HepG2 (cell line): ENCODE measurements around the gene APOBEC3B. TPM values are rescaled to one million over a fixed set of nuclear protein-coding genes. Genes with fewer than 3 reads are reported as not detected.
A peak's percentile ranks its signal among the peaks of the same experiment; 100 is the strongest.

Experiments used
- ATAC-seq: fragments of 200-7000 bp; cut with Tn5 transposase; 3 replicates; pipeline ENCODE4 v1.9.1; 2020; ENCODE audit warnings: mild to moderate bottlenecking, moderate library complexity
- BruUV-seq: library from RNA; stranded (reverse); fragments of 400-500 nt; replicated peaks from 2 replicates; lab custom pipeline; 2021; lab: Mats Ljungman, UMichigan
- CTCF ChIA-PET: fragments of 300-600 bp; formaldehyde crosslinking; extraction: SDS; loops from one replicate; lab custom pipeline; 2021; ENCODE audit warnings: low total read pairs, inconsistent platforms, low intra/inter-chr PET ratio; lab: Yijun Ruan, JAX
- POLR2A ChIA-PET: fragments of 350-600 bp; sonication (Branson Sonifier 250); formaldehyde crosslinking; loops from one replicate; lab custom pipeline; 2020; ENCODE audit warnings: antibody characterized with exemption, inconsistent platforms; lab: Yijun Ruan, JAX
- DNase-seq: peaks from one replicate; pipeline ENCODE4 v3.0.0-alpha.2; 2015; ENCODE audit warnings: low spot score
- FAIRE-seq: peaks from 3 replicates; lab custom pipeline; 2011; peaks lifted over from hg19 to GRCh38; lab: Jason Lieb, UNC
- H2AFZ ChIP-seq: one replicate; pipeline ENCODE4 v1.6.1; 2011; ENCODE audit warnings: low read length, inconsistent platforms
- H3K27ac ChIP-seq: fragments of 300-600 bp; 3 replicates; pipeline ENCODE4 v1.8.0; 2011; ENCODE audit warnings: mixed run types, mild to moderate bottlenecking, mixed read lengths, low read length, inconsistent platforms; ENCODE audit not compliant: insufficient read depth; ENCODE audit errors: extremely low read length
- H3K27me3 ChIP-seq, 2 experiments: fragments of 200-600 bp in 1 of 2; 2 replicates in 1 of 2; 3 replicates in 1 of 2; pipeline versions ENCODE4 v1.6.0 to v1.8.0; 2011; ENCODE audit warnings: low read length in 2 of 2, mild to moderate bottlenecking in 2 of 2, moderate library complexity in 2 of 2, inconsistent platforms in 1 of 2; ENCODE audit not compliant: insufficient read depth in 2 of 2, control insufficient read depth in 1 of 2
- H3K36me3 ChIP-seq, 2 experiments: fragments of 200-600 bp in 1 of 2; replicated peaks in 1 of 2; 2 replicates in 1 of 2; 3 replicates in 1 of 2; pipeline versions ENCODE4 v1.5.1 to v1.8.0; 2011; ENCODE audit warnings: low read length in 2 of 2, inconsistent platforms in 1 of 2; ENCODE audit not compliant: insufficient read depth in 2 of 2, control insufficient read depth in 1 of 2
- H3K4me1 ChIP-seq: 2 replicates; pipeline ENCODE4 v1.5.1; 2012; ENCODE audit warnings: low read length, inconsistent platforms; ENCODE audit not compliant: insufficient read depth
- H3K4me2 ChIP-seq: 2 replicates; pipeline ENCODE4 v1.6.0; 2011; ENCODE audit warnings: low read depth, low read length, inconsistent platforms
- H3K4me3 ChIP-seq, 3 experiments: fragments of 200-600 bp in 1 of 3; sonication (generic), shearing (Covaris generic) in 1 of 3; replicated peaks in 1 of 3; 2 replicates each; pipeline ENCODE4 v1.5.1; 2011 to 2016; ENCODE audit warnings: low read length in 3 of 3, inconsistent platforms in 2 of 3, low read depth in 2 of 3, mild to moderate bottlenecking in 2 of 3, control low read depth in 1 of 3, mixed read lengths in 1 of 3; ENCODE audit not compliant: insufficient read depth in 1 of 3
- H3K79me2 ChIP-seq: one replicate; pipeline ENCODE4 v1.6.1; 2011; ENCODE audit warnings: low read length, inconsistent platforms; ENCODE audit not compliant: insufficient read depth
- H3K9ac ChIP-seq: 2 replicates; pipeline ENCODE4 v1.6.0; 2011; ENCODE audit warnings: mild to moderate bottlenecking, low read depth, low read length, inconsistent platforms; ENCODE audit not compliant: insufficient read depth
- H3K9me3 ChIP-seq: 2 replicates; pipeline ENCODE4 v1.5.1; 2012; ENCODE audit warnings: mild to moderate bottlenecking, low read length
- H4K20me1 ChIP-seq: 2 replicates; pipeline ENCODE4 v1.6.0; 2011; ENCODE audit warnings: inconsistent platforms, mild to moderate bottlenecking, low read length, moderate library complexity; ENCODE audit not compliant: insufficient read depth
- HINFP ChIP-seq: sonication (generic); formaldehyde crosslinking; IDR thresholded peaks from 2 replicates; pipeline ENCODE4 v1.4.0; 2020; ENCODE audit warnings: low read depth, mild to moderate bottlenecking, missing genetic modification reagents
- HOMEZ ChIP-seq: IDR thresholded peaks from 2 replicates; pipeline ENCODE4 v1.6.1; 2016; ENCODE audit warnings: low read depth
- HOXA5 ChIP-seq: sonication (generic); formaldehyde crosslinking; IDR thresholded peaks from 2 replicates; pipeline ENCODE4 v1.4.0; 2020; ENCODE audit warnings: missing genetic modification reagents
- JUN ChIP-seq: sonication (generic); formaldehyde crosslinking; IDR thresholded peaks from 2 replicates; pipeline ENCODE4 v1.4.0; 2020; ENCODE audit warnings: mild to moderate bottlenecking, missing genetic modification reagents
- MNT ChIP-seq: fragments of 450-650 bp; IDR thresholded peaks from 2 replicates; pipeline ENCODE4 v1.6.1; 2016
- NR2C2 ChIP-seq: sonication (generic); formaldehyde crosslinking; IDR thresholded peaks from 2 replicates; pipeline ENCODE4 v1.4.0; 2020; ENCODE audit warnings: missing genetic modification reagents, mild to moderate bottlenecking, moderate library complexity, borderline replicate concordance
- SYNCRIP ChIP-seq: fragments of 200-400 bp; formaldehyde crosslinking; IDR thresholded peaks from 2 replicates; pipeline ENCODE4 v1.6.1; 2018; ENCODE audit warnings: mild to moderate bottlenecking, low read depth, low read length; ENCODE audit not compliant: insufficient read depth
- ZBTB7B ChIP-seq: sonication (generic); formaldehyde crosslinking; IDR thresholded peaks from 2 replicates; pipeline ENCODE4 v1.4.0; 2020; ENCODE audit warnings: missing genetic modification reagents
- ZNF567 ChIP-seq: sonication (generic); formaldehyde crosslinking; IDR thresholded peaks from 2 replicates; pipeline ENCODE4 v1.8.1; 2023; ENCODE audit warnings: mild to moderate bottlenecking, missing genetic modification reagents, borderline replicate concordance
- ZNF878 ChIP-seq: sonication (generic); formaldehyde crosslinking; IDR thresholded peaks from 2 replicates; pipeline ENCODE4 v1.8.1; 2023; ENCODE audit warnings: mild to moderate bottlenecking, missing genetic modification reagents, moderate library complexity
- WGBS: methylation state at CpG from one replicate; pipeline ENCODE4 v1.1.6; 2017; ENCODE audit warnings: low lambda C conversion rate; 5-methylcytosine and 5-hydroxymethylcytosine counted together
- in situ Hi-C: cut with HindIII; loops from 2 replicates; pipeline ENCODE4 v1.10.0; 2017; ENCODE audit warnings: low pct_unique_long_range_greater_than_20kb; ENCODE audit not compliant: extremely low pct_ligation_motif_present
- intact Hi-C: fragments of 100-400 bp; cut with micrococcal nuclease; formaldehyde crosslinking; loops from one replicate; pipeline ENCODE4 v1.10.0; 2022; ENCODE audit not compliant: unreplicated experiment
- polyA plus RNA-seq, 8 experiments: library from polyadenylated mRNA; depleted of rRNA in 3 of 8; stranded (reverse) in 7 of 8; unstranded in 1 of 8; fragments of >200 nt; fragmentation: Illumina TruSeq in 4 of 8; extraction: Trizol in 4 of 8; gene quantifications; 2 replicates each; pipeline versions ENCODE4 v1.2.1 to v1.2.3, GENCODE V29; 2011 to 2016; ENCODE audit warnings: low read depth in 4 of 8, missing spikeins in 1 of 8, mixed read lengths in 1 of 8; ENCODE audit not compliant: insufficient read depth in 1 of 8
- total RNA-seq, 5 experiments: library from RNA; depleted of rRNA; stranded (reverse); fragments of >200 nt; fragmentation: Illumina TruSeq; extraction: Trizol; gene quantifications; 2 replicates each; pipeline ENCODE4 v1.2.3, GENCODE V29; 2016; ENCODE audit warnings: low read depth in 1 of 5

APOBEC3B gene
- total and polyA plus RNA-seq, 2 of the 13 experiments (the other 11 are each of a cell fraction or from before 2014, with no cell fraction given): 6.7 to 8.8 TPM

GRCh38 chr22:38937541-38937940 is 44.6 kb upstream of the APOBEC3B start:
- no peak overlapping the region for H3K4me2 ChIP-seq
- BruUV-seq: no TSS peak
- no peak overlapping the region for H3K27ac ChIP-seq
- no peak overlapping the region for H3K4me3 ChIP-seq
- in situ Hi-C loops (no loop called here), intact Hi-C loops (no loop called here)
- no peaks in the 10 kb centered on the region for H3K36me3 ChIP-seq
- WGBS: 75% methylated on average over 12 of the region's 12 CpGs
- H3K9me3 ChIP-seq: no peaks in the 10 kb centered on the region
- no peaks in the 10 kb centered on the region for H4K20me1 ChIP-seq
- TF ChIP-seq MNT: peak; percentile 98
- TF ChIP-seq ZNF567 (CRISPR knock-in tag): no peak
- no peak for TF ChIP-seq NR2C2 (CRISPR knock-in tag)
- POLR2A ChIA-PET: no interaction called here
- peaks cover 11% of the 10 kb centered on the region for H3K4me1 ChIP-seq
- ATAC-seq (no peak), FAIRE-seq (no peak), DNase-seq (no peak)
- H3K27me3 ChIP-seq: peaks cover 2 to 7% of the 10 kb centered on the region in 2 experiments; a peak in 2 of 5 replicates
- no peaks in the 10 kb centered on the region for H3K79me2 ChIP-seq
- CTCF ChIA-PET: no interaction called here
- no peak overlapping the region for H3K9ac ChIP-seq
- H2AFZ ChIP-seq: no peak overlapping the region

GRCh38 chr22:38938221-38938620 is 43.9 kb upstream of the APOBEC3B start:
- ChIA-PET POLR2A (no interaction called here), CTCF (no interaction called here)
- DNase-seq (no peak), FAIRE-seq (no peak), ATAC-seq (no peak)
- TF ChIP-seq NR2C2 (CRISPR knock-in tag) (no peak), ZNF878 (CRISPR knock-in tag) (no peak), ZBTB7B (CRISPR knock-in tag) (no peak), SYNCRIP (no peak), JUN (CRISPR knock-in tag) (no peak), HOXA5 (no peak), HINFP (no peak), HOMEZ (CRISPR knock-in tag) (no peak)
- Histone ChIP-seq H3K36me3 (no peaks in the 10 kb centered on the region), H3K27me3 (peaks cover 2 to 13% of the 10 kb centered on the region in 2 experiments; a peak in 2 of 5 replicates), H3K79me2 (no peaks in the 10 kb centered on the region), H2AFZ (no peak overlapping the region), H3K4me1 (peaks cover 11% of the 10 kb centered on the region), H3K9ac (no peak overlapping the region), H3K4me3 (no peak overlapping the region), H3K9me3 (no peaks in the 10 kb centered on the region), H3K4me2 (no peak overlapping the region), H4K20me1 (no peaks in the 10 kb centered on the region), H3K27ac (no peak overlapping the region)
- 63% methylated on average over 11 of the region's 11 CpGs for WGBS
- intact Hi-C loops (no loop called here), in situ Hi-C loops (no loop called here)
- BruUV-seq: no TSS peak
